HG03025 (cell line): ENCODE results near the gene LITAF.
"Not testable (repeated sequence)": the region's sequence is repeated elsewhere in the genome, so short reads cannot be mapped to it uniquely, and the experiment has no call there.

Source experiments
- ATAC-seq: cut with Tn5 transposase; IDR thresholded peaks from one replicate; pipeline ENCODE4 v1.9.1; 2021; ENCODE audit warnings: mild to moderate bottlenecking, moderate library complexity; ENCODE audit not compliant: unreplicated experiment, low FRiP score

Gene LITAF

GRCh38 chr16:11602321-11602720 is 15.6 kb upstream of the LITAF start:
- ATAC-seq = no peak

GRCh38 chr16:11601911-11602310 is 15.2 kb upstream of the LITAF start:
- ATAC-seq = no peak

- no peak for ATAC-seq
Observed at GRCh38 chr16:11601425-11601824, 14.7 kb upstream of the LITAF start.

- no peak for ATAC-seq
Observed at GRCh38 chr16:11599579-11599978, 12.9 kb upstream of the LITAF start.

- no peak for ATAC-seq
Observed at GRCh38 chr16:11597235-11598095, 10.7 kb upstream of the LITAF start.

GRCh38 chr16:11596572-11597226 is 10.0 kb upstream of the LITAF start:
- ATAC-seq = no peak

GRCh38 chr16:11593581-11593980 is 6.9 kb upstream of the LITAF start:
- no peak for ATAC-seq

GRCh38 chr16:11593076-11593475 is 6.4 kb upstream of the LITAF start:
- ATAC-seq = not testable (repeated sequence)

- not testable (repeated sequence) for ATAC-seq
Observed at GRCh38 chr16:11591630-11592029, 4.9 kb upstream of the LITAF start.

- ATAC-seq = no peak
Observed at GRCh38 chr16:11589198-11589550, 2.5 kb upstream of the LITAF start.

GRCh38 chr16:11588321-11589197 is 1.8 kb upstream of the LITAF start:
- no peak for ATAC-seq

GRCh38 chr16:11587643-11588247 is 1.0 kb upstream of the LITAF start:
- no peak for ATAC-seq

GRCh38 chr16:11586378-11586855 is 302 bp downstream of the LITAF start:
- peak; percentile 6 for ATAC-seq

GRCh38 chr16:11585460-11586377 is 1.0 kb downstream of the LITAF start:
- no peak for ATAC-seq

- ATAC-seq = no peak
Observed at GRCh38 chr16:11583889-11584565, 2.7 kb downstream of the LITAF start.

GRCh38 chr16:11583166-11583565 is 3.6 kb downstream of the LITAF start:
- no peak for ATAC-seq

- ATAC-seq = no peak
Observed at GRCh38 chr16:11582157-11582814, 4.4 kb downstream of the LITAF start.

- no peak for ATAC-seq
Observed at GRCh38 chr16:11581678-11582077, 5.0 kb downstream of the LITAF start.
